Tibial nerve (tissue), 4 donors: Measurements from ENCODE around the gene CCNC.

ENCODE experiments used
- CTCF ChIP-seq, 5 experiments: fragments of 200-600 bp in 3 of 5; fragments of 450-650 bp in 2 of 5; sonication (generic) in 3 of 5; IDR thresholded peaks; one replicate each; pipeline ENCODE4 v1.5.1; 2016 to 2019; ENCODE audit warnings: antibody characterized with exemption in 5 of 5, mild to moderate bottlenecking in 3 of 5, moderate library complexity in 2 of 5
- EP300 ChIP-seq, 2 donors: sonication (generic); formaldehyde crosslinking; IDR thresholded peaks; one replicate each; pipeline ENCODE4 v1.6.1; 2017; ENCODE audit warnings: antibody characterized with exemption in 2 of 2, mild to moderate bottlenecking in 1 of 2
- POLR2A ChIP-seq, 2 donors: fragments of 450-650 bp; IDR thresholded peaks; one replicate each; pipeline ENCODE4 v1.6.1; 2017; ENCODE audit warnings: antibody characterized with exemption in 2 of 2, mild to moderate bottlenecking in 2 of 2, moderate library complexity in 2 of 2

GRCh38 chr6:99604166-99605073 is 36.0 kb upstream of the CCNC start:
- TF ChIP-seq CTCF (IDR thresholded peaks at IDR 0.05) (no peak), POLR2A (IDR thresholded peaks at IDR 0.05) (no peak), EP300 (IDR thresholded peaks at IDR 0.05) (no peak)
